ENCODE data around the gene FBXO46.
"Not testable (repeated sequence)": the region's sequence is repeated elsewhere in the genome, so short reads cannot be mapped to it uniquely, and the experiment has no call there.

Gene FBXO46

DNA sequence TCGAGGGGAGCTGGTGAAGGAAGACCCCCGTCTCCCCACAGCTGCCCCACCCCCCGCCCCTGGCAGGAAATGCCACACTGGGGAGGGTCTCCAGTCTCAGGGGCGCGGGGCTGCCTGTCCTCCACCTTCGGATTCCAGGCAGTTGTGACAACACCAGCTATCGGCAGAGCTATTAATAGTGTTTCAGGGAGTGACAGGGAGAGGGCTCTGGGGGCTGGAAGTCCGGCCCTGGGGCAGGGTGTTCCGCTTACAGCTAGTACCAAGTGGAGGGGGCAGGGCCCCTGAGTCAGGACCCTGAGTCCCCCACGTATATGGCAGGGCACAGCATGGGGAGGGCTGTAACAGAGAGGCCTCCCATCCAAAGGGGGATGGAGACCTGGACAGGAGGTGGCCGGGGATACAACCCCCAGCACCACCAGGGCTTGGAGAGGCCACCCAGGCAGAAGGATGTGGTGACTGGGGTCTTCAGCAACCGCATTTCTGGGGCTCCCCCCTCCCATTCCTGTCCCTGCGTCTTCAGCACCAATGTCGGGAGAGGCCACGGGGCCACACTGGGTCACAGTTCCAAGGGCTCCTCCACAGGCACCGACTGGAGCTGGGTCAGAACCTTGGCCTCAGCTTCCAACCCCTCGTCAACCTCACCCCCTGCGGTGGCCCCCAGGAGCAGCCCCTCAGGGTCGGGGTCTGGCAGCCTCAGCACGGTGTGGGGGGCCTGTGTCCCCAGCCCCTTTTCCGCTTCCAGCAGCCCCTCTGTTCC is 34.4 kb upstream of the FBXO46 start:
- H3K36me3 ChIP-seq (ENCODE audit: control insufficient read depth in 1 of 2, insufficient read depth in 2 of 2, low read length in 2 of 2): peaks cover 0 to 3% of the 10 kb centered on the region in 2 donors
- H3K27ac ChIP-seq (ENCODE audit: low read length): no peak overlapping the region
- H3K4me3 ChIP-seq (ENCODE audit: low read depth in 1 of 2, low read length in 2 of 2): peak overlapping the region in 1 of 2 donors; percentile 19
- no peaks in the 10 kb centered on the region for H3K9me3 ChIP-seq (ENCODE audit: control insufficient read depth in 1 of 2, low read length in 2 of 2)
- no peaks in the 10 kb centered on the region for H3K27me3 ChIP-seq (ENCODE audit: low read depth, low read length)
- H3K4me1 ChIP-seq (ENCODE audit: control insufficient read depth in 1 of 2, insufficient read depth in 2 of 2, low read length in 2 of 2): peaks cover 4 to 42% of the 10 kb centered on the region in 2 donors

DNA sequence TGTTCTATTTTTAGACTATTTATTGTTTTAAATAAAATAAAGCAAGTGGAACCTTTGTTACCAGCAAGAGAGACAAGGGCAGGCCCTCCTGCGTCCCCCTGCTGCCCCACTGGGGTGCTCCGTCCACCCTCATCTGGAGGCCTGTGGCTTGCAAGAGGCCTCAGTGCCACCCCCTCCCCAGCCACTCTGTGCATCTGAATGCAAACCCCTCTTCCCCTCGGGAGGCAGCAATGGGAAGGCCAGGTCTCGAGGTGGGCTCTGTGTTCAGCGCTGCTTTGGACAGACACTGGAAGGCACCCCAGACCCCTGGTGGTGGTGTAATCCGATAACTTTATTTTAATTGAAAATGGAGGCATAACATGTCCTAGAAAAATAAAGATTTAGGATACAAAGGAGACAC is 33.8 kb upstream of the FBXO46 start:
- peaks cover 4 to 37% of the 10 kb centered on the region in 2 donors for H3K4me1 ChIP-seq (ENCODE audit: control insufficient read depth in 1 of 2, insufficient read depth in 2 of 2, low read length in 2 of 2)
- H3K36me3 ChIP-seq (ENCODE audit: control insufficient read depth in 1 of 2, insufficient read depth in 2 of 2, low read length in 2 of 2): peaks cover 0 to 3% of the 10 kb centered on the region in 2 donors
- no peaks in the 10 kb centered on the region for H3K9me3 ChIP-seq (ENCODE audit: control insufficient read depth in 1 of 2, low read length in 2 of 2)
- H3K27ac ChIP-seq (ENCODE audit: low read length): no peak overlapping the region
- H3K27me3 ChIP-seq (ENCODE audit: low read depth, low read length): no peaks in the 10 kb centered on the region
- H3K4me3 ChIP-seq (ENCODE audit: low read depth in 1 of 2, low read length in 2 of 2): peak overlapping the region in 1 of 2 donors; percentile 19

DNA sequence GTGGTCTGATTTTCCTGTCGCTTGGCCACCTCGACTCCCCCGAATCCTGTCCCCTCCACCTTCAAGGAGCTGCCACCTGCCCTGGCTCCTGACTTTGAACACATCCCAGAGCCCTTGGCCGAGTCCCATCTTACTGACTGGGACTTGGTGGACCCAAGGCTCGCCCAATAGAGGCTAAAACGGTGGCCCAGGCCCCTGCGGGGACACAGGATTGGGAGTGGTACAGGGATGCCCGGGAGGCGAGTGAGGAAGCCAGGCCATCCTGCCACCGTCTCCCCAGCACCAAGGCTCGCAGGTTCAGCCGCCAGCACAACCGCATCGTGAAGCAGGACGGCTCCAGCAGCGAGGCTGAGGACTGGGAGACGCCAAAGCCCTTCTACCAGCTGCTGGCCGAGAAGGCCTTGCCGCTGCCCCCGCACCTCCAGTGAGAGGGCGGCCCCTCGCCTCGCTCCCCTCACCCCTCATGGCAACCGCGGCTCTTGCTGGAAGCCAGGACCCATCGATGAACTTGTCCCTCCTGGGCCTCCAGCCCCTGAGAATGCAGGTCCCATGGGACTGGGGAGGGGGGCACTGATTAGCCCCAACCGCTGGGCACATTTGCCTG is 33.1 kb upstream of the FBXO46 start:
- Histone ChIP-seq H3K36me3 (ENCODE audit: control insufficient read depth in 1 of 2, insufficient read depth in 2 of 2, low read length in 2 of 2) (no peaks in the 10 kb centered on the region), H3K4me1 (ENCODE audit: control insufficient read depth in 1 of 2, insufficient read depth in 2 of 2, low read length in 2 of 2) (peaks cover 4 to 37% of the 10 kb centered on the region in 2 donors), H3K27me3 (ENCODE audit: low read depth, low read length) (no peaks in the 10 kb centered on the region), H3K27ac (ENCODE audit: low read length) (no peak overlapping the region), H3K4me3 (ENCODE audit: low read depth in 1 of 2, low read length in 2 of 2) (peak overlapping the region in 1 of 2 donors; percentile 19), H3K9me3 (ENCODE audit: control insufficient read depth in 1 of 2, low read length in 2 of 2) (no peaks in the 10 kb centered on the region)

DNA sequence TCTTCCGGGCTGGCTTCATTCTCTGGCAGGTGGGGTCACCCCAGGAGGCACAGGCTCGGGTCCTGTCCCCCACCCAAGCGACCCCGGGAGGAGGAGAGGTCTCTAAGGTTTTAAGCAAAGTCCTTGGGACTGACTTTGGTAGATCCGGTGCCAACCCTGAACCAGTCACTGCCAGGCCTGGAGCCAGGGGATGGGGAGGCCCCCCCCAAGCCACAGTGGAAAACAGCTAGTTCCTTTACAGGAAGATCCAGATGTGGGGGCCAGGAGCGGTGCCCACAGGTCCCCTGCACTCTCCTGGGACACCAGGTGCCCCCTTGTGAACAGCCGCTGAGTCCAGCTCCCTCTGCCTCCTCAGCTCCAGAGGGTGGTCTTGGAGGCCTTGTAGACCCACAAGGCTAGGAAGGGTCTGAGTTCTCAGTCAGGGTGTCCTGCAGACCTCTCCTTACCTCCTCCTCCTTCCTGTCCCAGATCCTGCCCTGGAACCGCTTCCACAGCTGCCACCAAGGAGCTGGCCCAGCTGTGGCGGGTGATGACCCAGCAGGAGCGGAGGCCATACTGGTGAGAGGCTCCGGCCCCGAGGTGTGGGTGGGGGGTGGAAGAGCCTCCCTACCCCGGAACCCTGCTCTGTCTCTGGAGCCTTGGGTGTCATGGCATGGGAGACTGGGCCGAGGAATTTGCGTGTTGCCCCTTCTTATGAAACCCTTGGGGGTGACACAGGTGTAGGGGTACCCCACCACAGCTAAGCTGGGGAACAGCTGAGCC is 32.4 kb upstream of the FBXO46 start:
- no peak overlapping the region for H3K27ac ChIP-seq (ENCODE audit: low read length)
- no peaks in the 10 kb centered on the region for H3K36me3 ChIP-seq (ENCODE audit: control insufficient read depth in 1 of 2, insufficient read depth in 2 of 2, low read length in 2 of 2)
- H3K4me3 ChIP-seq (ENCODE audit: low read depth in 1 of 2, low read length in 2 of 2): no peak overlapping the region
- no peaks in the 10 kb centered on the region for H3K9me3 ChIP-seq (ENCODE audit: control insufficient read depth in 1 of 2, low read length in 2 of 2)
- peaks cover 4 to 37% of the 10 kb centered on the region in 2 donors for H3K4me1 ChIP-seq (ENCODE audit: control insufficient read depth in 1 of 2, insufficient read depth in 2 of 2, low read length in 2 of 2)
- H3K27me3 ChIP-seq (ENCODE audit: low read depth, low read length): no peaks in the 10 kb centered on the region

DNA sequence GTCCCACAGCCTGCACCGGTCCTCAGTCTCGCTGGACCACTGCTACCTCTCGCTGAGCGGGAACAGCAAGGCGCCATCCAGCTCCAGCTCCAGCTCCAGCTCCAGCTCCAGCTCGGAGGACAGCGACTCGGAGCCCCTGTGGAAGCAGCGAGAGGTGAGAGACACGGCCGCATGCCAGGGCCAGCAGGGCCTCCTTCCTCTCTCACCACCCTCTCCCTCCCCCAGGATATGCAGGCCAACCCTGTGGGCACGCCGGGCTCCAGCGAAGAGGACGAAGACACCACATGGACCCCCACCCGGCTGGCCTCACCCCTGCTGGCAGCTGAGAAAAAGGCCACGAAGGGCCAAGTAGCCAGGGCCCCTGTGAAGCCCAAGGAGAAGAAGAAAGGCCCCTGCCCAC is 31.0 kb upstream of the FBXO46 start:
- Histone ChIP-seq H3K4me3 (ENCODE audit: low read depth in 1 of 2, low read length in 2 of 2) (no peak overlapping the region), H3K9me3 (ENCODE audit: control insufficient read depth in 1 of 2, low read length in 2 of 2) (no peaks in the 10 kb centered on the region), H3K27ac (ENCODE audit: low read length) (no peak overlapping the region), H3K4me1 (ENCODE audit: control insufficient read depth in 1 of 2, insufficient read depth in 2 of 2, low read length in 2 of 2) (peaks cover 4 to 33% of the 10 kb centered on the region in 2 donors), H3K36me3 (ENCODE audit: control insufficient read depth in 1 of 2, insufficient read depth in 2 of 2, low read length in 2 of 2) (no peaks in the 10 kb centered on the region), H3K27me3 (ENCODE audit: low read depth, low read length) (no peaks in the 10 kb centered on the region)

DNA sequence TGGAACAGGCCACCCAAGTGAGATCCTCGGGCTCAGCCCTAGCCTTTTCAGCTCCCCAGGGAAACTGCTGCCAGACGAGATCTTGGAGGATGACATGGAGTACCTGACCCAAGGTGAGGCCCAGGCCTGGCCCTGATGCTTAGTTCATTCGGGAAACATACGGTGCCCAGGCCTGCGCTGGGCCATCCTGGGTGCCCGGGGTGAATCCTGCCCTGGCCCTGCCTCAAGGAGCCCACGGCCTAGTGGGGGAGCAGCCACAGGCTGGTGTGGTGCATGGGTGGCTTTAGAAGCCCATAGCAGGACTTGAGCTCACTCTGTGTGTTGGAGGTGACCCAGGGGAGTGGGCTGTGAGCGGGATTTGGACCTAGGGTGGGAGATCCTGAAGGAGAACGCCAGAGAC is 28.2 kb upstream of the FBXO46 start:
- Histone ChIP-seq H3K4me1 (ENCODE audit: control insufficient read depth in 1 of 2, insufficient read depth in 2 of 2, low read length in 2 of 2) (peaks cover under 1 to 5% of the 10 kb centered on the region in 2 donors), H3K27ac (ENCODE audit: low read length) (no peak overlapping the region), H3K36me3 (ENCODE audit: control insufficient read depth in 1 of 2, insufficient read depth in 2 of 2, low read length in 2 of 2) (no peaks in the 10 kb centered on the region), H3K27me3 (ENCODE audit: low read depth, low read length) (no peaks in the 10 kb centered on the region), H3K4me3 (ENCODE audit: low read depth in 1 of 2, low read length in 2 of 2) (no peak overlapping the region), H3K9me3 (ENCODE audit: control insufficient read depth in 1 of 2, low read length in 2 of 2) (no peaks in the 10 kb centered on the region)

DNA sequence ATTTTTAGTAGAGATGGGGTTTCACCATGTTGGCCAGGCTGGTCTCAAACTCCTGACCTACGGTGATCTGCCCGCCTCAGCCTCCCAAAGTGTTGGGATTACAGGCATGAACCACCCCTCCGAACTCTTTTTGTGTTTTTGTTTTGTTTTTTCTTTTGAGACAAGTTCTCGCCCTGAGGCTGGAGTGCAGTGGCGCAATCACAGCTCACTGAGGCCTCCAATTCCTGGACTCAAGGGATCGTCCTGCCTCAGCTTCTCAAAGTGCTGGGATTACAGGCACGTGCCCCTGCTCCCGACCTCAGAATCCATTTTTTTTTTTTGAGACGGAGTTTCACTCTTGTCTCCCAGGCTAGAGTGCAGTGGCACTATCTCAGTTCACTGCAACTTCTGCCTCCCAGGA is 27.0 kb upstream of the FBXO46 start:
- Histone ChIP-seq H3K27ac (ENCODE audit: low read length) (no peak overlapping the region), H3K4me1 (ENCODE audit: control insufficient read depth in 1 of 2, insufficient read depth in 2 of 2, low read length in 2 of 2) (no peaks in the 10 kb centered on the region), H3K36me3 (ENCODE audit: control insufficient read depth in 1 of 2, insufficient read depth in 2 of 2, low read length in 2 of 2) (no peaks in the 10 kb centered on the region), H3K27me3 (ENCODE audit: low read depth, low read length) (no peaks in the 10 kb centered on the region), H3K4me3 (ENCODE audit: low read depth in 1 of 2, low read length in 2 of 2) (no peak overlapping the region), H3K9me3 (ENCODE audit: control insufficient read depth in 1 of 2, low read length in 2 of 2) (no peaks in the 10 kb centered on the region)

DNA sequence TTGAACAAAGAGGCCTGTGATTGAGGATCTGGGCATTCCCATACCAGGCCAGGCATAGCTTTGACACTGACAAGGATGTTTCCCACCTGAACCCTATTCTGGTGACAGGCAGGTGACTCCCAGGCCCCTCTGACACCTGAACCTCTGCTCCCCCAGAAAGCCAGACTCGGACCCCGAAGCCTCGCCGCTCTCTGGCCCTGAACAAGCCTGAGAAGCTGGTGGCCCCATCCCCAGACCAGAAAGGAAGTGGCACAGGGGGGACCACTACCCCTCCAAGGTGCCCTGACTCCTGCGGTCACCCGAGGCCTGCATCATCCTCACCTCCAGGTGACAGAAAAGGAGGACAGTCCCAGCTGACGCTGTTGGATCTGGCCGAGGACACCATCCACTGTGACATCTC is 23.6 kb upstream of the FBXO46 start:
- Histone ChIP-seq H3K4me1 (ENCODE audit: control insufficient read depth in 1 of 2, insufficient read depth in 2 of 2, low read length in 2 of 2) (no peaks in the 10 kb centered on the region), H3K36me3 (ENCODE audit: control insufficient read depth in 1 of 2, insufficient read depth in 2 of 2, low read length in 2 of 2) (no peaks in the 10 kb centered on the region), H3K27ac (ENCODE audit: low read length) (no peak overlapping the region), H3K27me3 (ENCODE audit: low read depth, low read length) (no peaks in the 10 kb centered on the region), H3K9me3 (ENCODE audit: control insufficient read depth in 1 of 2, low read length in 2 of 2) (no peaks in the 10 kb centered on the region), H3K4me3 (ENCODE audit: low read depth in 1 of 2, low read length in 2 of 2) (no peak overlapping the region)

DNA sequence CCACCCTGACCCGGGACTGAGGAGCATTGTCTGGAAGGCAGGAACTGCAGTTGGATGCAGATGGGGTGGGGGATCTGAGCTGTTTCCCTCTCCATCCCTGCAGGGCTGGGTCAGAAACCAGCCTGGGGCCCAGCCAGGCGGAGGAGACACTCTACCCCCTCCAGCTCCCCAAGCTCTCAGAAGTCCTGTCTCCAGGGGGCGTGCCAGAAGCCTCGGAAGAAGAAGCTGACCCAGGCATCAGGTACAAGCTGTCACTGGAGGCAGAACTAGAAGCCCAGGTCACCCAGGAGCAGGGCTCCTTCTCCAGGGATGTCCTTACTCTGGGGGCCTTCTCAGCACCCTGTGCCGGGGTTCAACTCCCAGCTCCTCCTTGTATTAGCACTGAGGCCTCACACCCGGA is 22.9 kb upstream of the FBXO46 start:
- Histone ChIP-seq H3K36me3 (ENCODE audit: control insufficient read depth in 1 of 2, insufficient read depth in 2 of 2, low read length in 2 of 2) (no peaks in the 10 kb centered on the region), H3K27me3 (ENCODE audit: low read depth, low read length) (no peaks in the 10 kb centered on the region), H3K4me3 (ENCODE audit: low read depth in 1 of 2, low read length in 2 of 2) (no peak overlapping the region), H3K9me3 (ENCODE audit: control insufficient read depth in 1 of 2, low read length in 2 of 2) (no peaks in the 10 kb centered on the region), H3K4me1 (ENCODE audit: control insufficient read depth in 1 of 2, insufficient read depth in 2 of 2, low read length in 2 of 2) (no peaks in the 10 kb centered on the region), H3K27ac (ENCODE audit: low read length) (no peak overlapping the region)

DNA sequence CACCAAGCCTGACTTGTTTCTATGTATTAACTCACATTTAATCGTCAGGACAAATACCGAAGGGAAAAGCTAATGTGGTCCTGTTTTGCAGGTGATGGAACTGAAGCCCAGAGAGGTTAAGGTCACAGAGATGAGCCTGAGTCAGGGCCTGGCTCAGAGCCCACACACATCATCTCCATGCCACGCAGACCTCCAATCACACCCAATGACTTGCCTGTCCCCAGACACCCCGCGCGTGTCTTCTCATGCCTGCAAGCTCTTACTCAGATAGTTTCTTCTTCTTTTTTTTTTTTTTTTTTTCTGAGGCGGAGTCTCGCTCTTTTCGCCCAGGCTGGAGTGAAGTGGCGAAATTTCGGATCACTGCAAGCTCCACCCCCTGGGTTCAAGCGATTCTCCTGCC is 21.9 kb upstream of the FBXO46 start:
- no peak overlapping the region for H3K27ac ChIP-seq (ENCODE audit: low read length)
- no peaks in the 10 kb centered on the region for H3K4me1 ChIP-seq (ENCODE audit: control insufficient read depth in 1 of 2, insufficient read depth in 2 of 2, low read length in 2 of 2)

DNA sequence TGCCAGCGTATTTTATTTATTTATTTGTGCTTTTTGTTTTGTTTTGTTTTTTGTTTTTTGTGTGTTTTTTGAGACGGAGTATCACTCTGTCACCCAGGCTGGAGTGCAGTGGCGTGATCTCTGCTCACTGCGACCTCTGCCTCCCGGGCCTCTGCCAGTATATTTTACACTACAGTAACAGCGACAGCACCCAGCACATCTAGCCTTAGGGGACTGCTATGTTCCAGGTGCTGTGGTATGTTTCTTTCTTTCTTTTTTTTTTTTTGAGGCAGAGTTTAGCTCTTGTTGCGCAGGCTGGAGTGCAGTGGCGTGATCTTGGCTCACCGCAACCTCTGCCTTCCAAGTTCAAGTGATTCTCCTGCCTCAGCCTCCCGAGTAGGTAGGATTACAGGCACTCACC is 20.8 kb upstream of the FBXO46 start:
- not testable (repeated sequence) for H3K4me1 ChIP-seq (ENCODE audit: control insufficient read depth in 1 of 2, insufficient read depth in 2 of 2, low read length in 2 of 2); H3K27ac ChIP-seq (ENCODE audit: low read length); H3K9me3 ChIP-seq (ENCODE audit: control insufficient read depth in 1 of 2, low read length in 2 of 2); H3K4me3 ChIP-seq (ENCODE audit: low read depth in 1 of 2, low read length in 2 of 2); H3K27me3 ChIP-seq (ENCODE audit: low read depth, low read length); H3K36me3 ChIP-seq (ENCODE audit: control insufficient read depth in 1 of 2, insufficient read depth in 2 of 2, low read length in 2 of 2)

More for the DNA sequence above, 21.9 kb upstream of the FBXO46 start:
- Histone ChIP-seq H3K36me3 (ENCODE audit: control insufficient read depth in 1 of 2, insufficient read depth in 2 of 2, low read length in 2 of 2) (no peaks in the 10 kb centered on the region), H3K27me3 (ENCODE audit: low read depth, low read length) (no peaks in the 10 kb centered on the region), H3K4me3 (ENCODE audit: low read depth in 1 of 2, low read length in 2 of 2) (no peak overlapping the region), H3K9me3 (ENCODE audit: control insufficient read depth in 1 of 2, low read length in 2 of 2) (no peaks in the 10 kb centered on the region)
